Erythroblast (primary cell): ENCODE results near the gene TOP2A.

Source experiments
- GATA1 ChIP-seq: IDR thresholded peaks from 2 replicates; pipeline ENCODE4 v1.6.1; 2011; ENCODE audit warnings: low read depth, mild to moderate bottlenecking, control low read depth, low read length, moderate library complexity
- POLR2A ChIP-seq: IDR thresholded peaks from 2 replicates; pipeline ENCODE4 v1.6.1; 2011; ENCODE audit warnings: mild to moderate bottlenecking, low read length

DNA sequence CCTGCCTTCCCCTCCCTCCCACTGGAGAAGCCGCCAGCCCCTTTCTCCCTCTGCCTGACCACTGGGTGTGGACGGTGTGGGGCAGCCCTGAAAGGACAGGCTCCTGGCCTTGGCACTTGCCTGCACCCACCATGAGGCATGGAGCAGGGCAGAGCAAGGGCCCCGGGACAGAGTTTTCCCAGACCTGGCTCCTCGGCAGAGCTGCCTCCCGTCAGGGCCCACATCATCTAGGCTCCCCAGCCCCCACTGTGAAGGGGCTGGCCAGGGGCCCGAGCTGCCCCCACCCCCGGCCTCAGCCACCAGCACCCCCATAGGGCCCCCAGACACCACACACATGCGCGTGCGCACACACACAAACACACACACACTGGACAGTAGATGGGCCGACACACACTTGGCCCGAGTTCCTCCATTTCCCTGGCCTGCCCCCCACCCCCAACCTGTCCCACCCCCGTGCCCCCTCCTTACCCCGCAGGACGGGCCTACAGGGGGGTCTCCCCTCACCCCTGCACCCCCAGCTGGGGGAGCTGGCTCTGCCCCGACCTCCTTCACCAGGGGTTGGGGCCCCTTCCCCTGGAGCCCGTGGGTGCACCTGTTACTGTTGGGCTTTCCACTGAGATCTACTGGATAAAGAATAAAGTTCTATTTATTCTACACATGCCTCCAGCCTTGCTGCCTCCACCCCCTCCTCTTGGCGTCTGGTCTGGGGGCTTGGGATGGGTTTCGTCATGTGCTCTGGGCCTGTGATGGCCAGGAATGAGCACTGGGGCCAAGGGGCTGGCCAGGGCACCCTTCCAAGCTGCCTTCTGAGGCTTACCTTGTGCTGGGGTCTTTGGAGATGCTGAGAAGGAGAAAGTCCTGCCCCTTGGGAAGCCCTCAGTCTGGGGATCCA lies 60.5 kb downstream of the TOP2A start:
- no peak for TF ChIP-seq POLR2A
- TF ChIP-seq GATA1: no peak
